ENCODE data around the gene C1QTNF3. TPM values are rescaled to one million over a fixed set of nuclear protein-coding genes. Genes with fewer than 3 reads are reported as not detected.
"Not testable (repeated sequence)": the region's sequence is repeated elsewhere in the genome, so short reads cannot be mapped to it uniquely, and the experiment has no call there.

Gene C1QTNF3, protein sequence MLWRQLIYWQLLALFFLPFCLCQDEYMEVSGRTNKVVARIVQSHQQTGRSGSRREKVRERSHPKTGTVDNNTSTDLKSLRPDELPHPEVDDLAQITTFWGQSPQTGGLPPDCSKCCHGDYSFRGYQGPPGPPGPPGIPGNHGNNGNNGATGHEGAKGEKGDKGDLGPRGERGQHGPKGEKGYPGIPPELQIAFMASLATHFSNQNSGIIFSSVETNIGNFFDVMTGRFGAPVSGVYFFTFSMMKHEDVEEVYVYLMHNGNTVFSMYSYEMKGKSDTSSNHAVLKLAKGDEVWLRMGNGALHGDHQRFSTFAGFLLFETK
- total RNA-seq (1 to 10 TPM in 6 of 9 donors, under 1 TPM in 3; 0.42 to 6.2 (median 1.6) TPM), polyA plus RNA-seq (10 to 100 TPM in 1 of 3 donors, 1 to 10 TPM in 2; 1.6 to 13.0 (median 5.9) TPM)
- long read RNA-seq, donor 1: 0 reads
- long read RNA-seq, donor 2, partial matches to known transcripts: 0 of 1 reads
- long read RNA-seq, donor 2, other reads (novel, unspliced or antisense): 0 of 1 reads
- long read RNA-seq, donor 3: 0 reads
- long read RNA-seq, donor 4: 0 reads
- long read RNA-seq, donor 5, partial matches to known transcripts: 2 of 2 reads
- long read RNA-seq, donor 5, other reads (novel, unspliced or antisense): 0 of 2 reads
- long read RNA-seq, donor 6, partial matches to known transcripts: 0 of 1 reads
- long read RNA-seq, donor 6, other reads (novel, unspliced or antisense): 0 of 1 reads
- long read RNA-seq, donor 7: 0 reads
- long read RNA-seq, donor 8: 0 reads
- long read RNA-seq, donor 9, partial matches to known transcripts: 0 of 1 reads
- long read RNA-seq, donor 9, other reads (novel, unspliced or antisense): 0 of 1 reads
- long read RNA-seq, donor 10: 0 reads

GRCh38 chr5:34043099-34043876 is at the start of gene C1QTNF3:
TSS of gene C1QTNF3 (minus strand) at chr5:34043213. CDS start at chr5:34043125, 88 bp downstream.
- Histone ChIP-seq H3K27ac (peak within 1 kb of the TSS in 1 of 5 donors; percentile 21), H3K9me3 (replicated peaks in 1 of 3) (no peaks in the 10 kb centered on the region), H3K4me3 (no peak within 1 kb of the TSS), H3K36me3 (replicated peaks in 1 of 2) (no peaks in the 10 kb centered on the region), H3K27me3 (no peaks in the 10 kb centered on the region), H3K4me1 (replicated peaks in 1 of 2) (peaks cover 3 to 13% of the 10 kb centered on the region in 2 donors)
- intact Hi-C loops (cut with DNase I): no loop called here
- 59 to 69% (median 66%) methylated on average over 10 of the region's 10 CpGs for WGBS, 4 donors
- TF ChIP-seq CTCF (IDR thresholded peaks at IDR 0.05) (no peak), POLR2A (IDR thresholded peaks at IDR 0.05) (no peak)
- no peak for DNase-seq

GRCh38 chr5:34091039-34091438 is 48.0 kb upstream of the C1QTNF3 start:
- H3K9me3 ChIP-seq (replicated peaks in 1 of 3); intact Hi-C loops (cut with DNase I): not testable (repeated sequence)

DNA sequence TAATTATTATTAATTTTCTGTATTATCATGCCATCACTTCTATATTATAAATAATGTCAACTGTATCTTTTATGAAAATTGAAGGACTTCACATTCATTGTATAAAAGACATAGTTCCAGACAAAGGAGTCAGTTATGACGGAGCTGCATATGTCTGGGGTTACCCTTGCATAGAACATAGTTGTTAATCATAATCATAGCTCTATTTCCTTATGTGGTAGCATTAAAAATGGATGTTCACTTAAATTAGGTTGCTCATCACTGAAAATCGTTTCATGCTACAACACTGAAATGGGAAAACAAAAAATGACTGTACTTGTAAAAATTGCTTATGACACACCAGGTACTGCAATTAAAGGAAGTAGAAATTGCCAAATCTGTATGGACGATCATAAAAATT is 46.8 kb upstream of the C1QTNF3 start:
- H3K4me3 ChIP-seq; H3K36me3 ChIP-seq (replicated peaks in 1 of 2); DNase-seq; intact Hi-C loops (cut with DNase I); H3K27me3 ChIP-seq; H3K27ac ChIP-seq; H3K9me3 ChIP-seq (replicated peaks in 1 of 3); H3K4me1 ChIP-seq (replicated peaks in 1 of 2): not testable (repeated sequence)
- 72 to 91% (median 87%) methylated on average over 2 to 3 of the region's 3 CpGs for WGBS, 4 donors

More at GRCh38 chr5:34091039-34091438, 48.0 kb upstream of the C1QTNF3 start:
- not testable (repeated sequence) for H3K27ac ChIP-seq; DNase-seq; H3K4me3 ChIP-seq; H3K36me3 ChIP-seq (replicated peaks in 1 of 2); H3K4me1 ChIP-seq (replicated peaks in 1 of 2); H3K27me3 ChIP-seq
- 87 to 94% (median 92%) methylated on average over 4 to 7 of the region's 7 CpGs for WGBS, 4 donors

GRCh38 chr5:34087728-34088127 is 44.7 kb upstream of the C1QTNF3 start:
- H3K4me1 ChIP-seq (replicated peaks in 1 of 2); DNase-seq; H3K4me3 ChIP-seq; H3K9me3 ChIP-seq (replicated peaks in 1 of 3); H3K27me3 ChIP-seq; H3K27ac ChIP-seq; H3K36me3 ChIP-seq (replicated peaks in 1 of 2); intact Hi-C loops (cut with DNase I): not testable (repeated sequence)
- WGBS, 4 donors: 86 to 95% (median 88%) methylated on average over 2 to 3 of the region's 3 CpGs

DNA sequence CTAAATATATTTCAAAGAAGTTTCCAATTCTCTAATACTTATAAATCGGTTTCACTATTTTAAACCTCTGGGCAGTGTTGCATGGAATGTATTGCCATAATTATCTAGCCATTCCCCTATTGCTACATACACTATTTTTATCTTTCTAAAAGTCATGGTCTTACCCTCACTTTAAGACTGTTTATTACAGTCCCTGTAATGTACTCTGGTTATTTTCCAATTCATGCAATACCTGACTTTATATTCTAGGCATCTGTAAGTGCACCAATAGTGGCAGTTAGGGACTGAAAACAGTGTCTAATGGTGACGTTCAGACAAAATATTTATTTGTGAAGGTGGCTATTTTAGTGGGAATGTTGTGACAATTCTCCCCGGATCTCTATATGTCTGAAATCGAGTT is 40.9 kb upstream of the C1QTNF3 start:
- DNase-seq; intact Hi-C loops (cut with DNase I); H3K27me3 ChIP-seq; H3K4me1 ChIP-seq (replicated peaks in 1 of 2); H3K36me3 ChIP-seq (replicated peaks in 1 of 2); H3K4me3 ChIP-seq; H3K9me3 ChIP-seq (replicated peaks in 1 of 3); H3K27ac ChIP-seq: not testable (repeated sequence)
- 69 to 77% (median 73%) methylated on average over 4 of the region's 4 CpGs for WGBS, 4 donors

DNA sequence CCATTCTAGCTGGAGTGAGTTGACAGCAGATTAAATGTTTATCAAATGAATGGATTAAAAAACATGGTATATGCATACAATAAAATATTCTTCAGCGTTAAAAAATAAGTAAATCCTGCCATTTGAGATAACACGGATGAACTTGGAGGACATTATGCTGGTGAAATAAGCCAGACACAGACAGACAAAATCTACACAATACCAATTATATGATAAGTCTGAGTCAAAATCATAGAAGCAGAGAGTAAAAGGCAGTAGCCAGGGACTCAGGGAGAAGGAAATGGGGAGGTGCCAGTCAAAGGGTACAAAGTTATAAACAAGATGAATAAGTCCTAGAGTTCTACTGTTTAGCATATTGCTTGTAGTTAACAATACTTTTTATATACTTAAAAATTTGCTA is 36.5 kb upstream of the C1QTNF3 start:
- intact Hi-C loops (cut with DNase I); DNase-seq; H3K36me3 ChIP-seq (replicated peaks in 1 of 2); H3K27me3 ChIP-seq; H3K27ac ChIP-seq; H3K4me1 ChIP-seq (replicated peaks in 1 of 2); H3K4me3 ChIP-seq; H3K9me3 ChIP-seq (replicated peaks in 1 of 3): not testable (repeated sequence)
- WGBS, 4 donors: 67 to 92% (median 87%) methylated on average over 2 of the region's 2 CpGs

DNA sequence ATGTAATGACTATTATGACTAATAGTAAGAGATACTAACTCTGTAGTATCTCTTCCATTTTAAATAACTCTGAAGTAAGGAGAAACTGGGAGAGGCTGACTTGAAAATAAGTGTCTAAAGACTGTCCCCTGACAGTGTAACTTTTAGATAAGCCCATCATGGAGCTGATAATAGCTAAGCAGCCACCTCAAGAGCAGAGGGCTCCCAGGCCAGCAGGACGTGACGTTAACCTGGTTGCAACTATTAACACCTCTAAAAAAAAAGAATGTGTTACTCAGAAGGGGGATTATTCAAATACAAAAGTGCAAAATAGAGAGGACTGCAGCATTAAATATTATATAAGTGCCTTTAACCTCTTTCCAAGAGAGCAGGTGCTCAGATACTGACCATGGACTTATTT is 34.6 kb upstream of the C1QTNF3 start:
- H3K9me3 ChIP-seq (replicated peaks in 1 of 3); H3K4me1 ChIP-seq (replicated peaks in 1 of 2); H3K27ac ChIP-seq; H3K27me3 ChIP-seq; intact Hi-C loops (cut with DNase I); H3K36me3 ChIP-seq (replicated peaks in 1 of 2); H3K4me3 ChIP-seq; DNase-seq: not testable (repeated sequence)
- WGBS, 4 donors: 86 to 97% (median 93%) methylated on average over 2 of the region's 2 CpGs

DNA sequence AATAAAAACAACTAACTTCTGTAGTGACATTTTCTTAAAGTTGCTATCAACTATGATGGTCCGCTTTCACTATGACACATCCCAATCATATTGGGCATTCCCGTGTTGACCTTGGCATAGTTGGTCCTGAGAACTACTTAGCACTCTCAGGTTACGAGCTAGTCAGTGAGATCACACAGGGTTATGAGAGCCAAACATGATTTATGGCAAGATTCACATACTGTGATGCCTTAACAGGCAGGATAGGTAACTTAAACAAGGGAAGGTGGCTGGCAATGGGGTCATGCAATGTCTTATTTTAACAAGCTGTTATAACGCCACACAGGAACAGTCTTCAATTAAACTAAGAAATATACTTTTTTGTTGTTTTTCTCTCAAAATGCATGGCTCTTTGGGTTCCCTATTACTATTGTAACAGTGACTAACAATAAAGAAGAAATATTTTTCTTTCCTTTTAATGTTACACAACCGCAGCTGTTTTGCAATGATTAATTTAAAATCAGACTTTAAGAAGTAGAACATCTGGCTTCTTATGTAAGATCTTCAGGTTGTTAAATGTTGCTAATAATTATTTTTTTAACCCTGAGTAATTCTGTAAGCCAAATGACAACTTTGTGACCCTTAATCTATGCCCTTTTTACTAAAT is 33.8 kb upstream of the C1QTNF3 start:
- H3K27me3 ChIP-seq; H3K4me1 ChIP-seq (replicated peaks in 1 of 2); intact Hi-C loops (cut with DNase I); H3K9me3 ChIP-seq (replicated peaks in 1 of 3); H3K36me3 ChIP-seq (replicated peaks in 1 of 2); DNase-seq; H3K27ac ChIP-seq; H3K4me3 ChIP-seq: not testable (repeated sequence)
- 62 to 72% (median 69%) methylated on average over 2 to 3 of the region's 5 CpGs for WGBS, 4 donors

DNA sequence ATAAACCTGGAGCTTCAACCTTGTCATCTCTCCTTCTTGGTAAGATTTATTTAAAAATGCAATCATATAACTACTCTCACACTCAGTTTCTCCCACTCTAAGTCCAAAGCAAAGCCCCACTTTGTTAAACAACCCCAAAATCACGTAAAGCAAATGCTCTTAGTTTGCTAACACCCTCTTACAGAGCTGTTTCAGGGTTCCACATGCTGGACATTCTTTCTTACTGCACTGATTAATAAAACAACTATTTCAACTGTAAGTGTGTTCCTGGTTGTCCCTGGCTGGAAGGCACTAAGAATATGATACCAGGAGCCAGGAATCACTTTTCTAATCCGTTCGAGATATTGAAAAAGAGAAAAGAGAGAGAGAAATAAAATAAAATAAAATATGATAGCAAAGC is 31.5 kb upstream of the C1QTNF3 start:
- H3K9me3 ChIP-seq (replicated peaks in 1 of 3); H3K4me1 ChIP-seq (replicated peaks in 1 of 2); H3K27ac ChIP-seq; intact Hi-C loops (cut with DNase I); H3K36me3 ChIP-seq (replicated peaks in 1 of 2); H3K4me3 ChIP-seq; H3K27me3 ChIP-seq; DNase-seq: not testable (repeated sequence)
- 70 to 87% (median 77%) methylated on average over 3 of the region's 3 CpGs for WGBS, 4 donors
